HG03460 (cell line): ENCODE results near the gene CTDSPL.

Source experiments
- ATAC-seq: cut with Tn5 transposase; IDR thresholded peaks from one replicate; pipeline ENCODE4 v1.9.1; 2021; ENCODE audit not compliant: unreplicated experiment

CTDSPL gene

GRCh38 chr3:37997791-37998370 is 136.2 kb downstream of the CTDSPL start:
- ATAC-seq = no peak

DNA sequence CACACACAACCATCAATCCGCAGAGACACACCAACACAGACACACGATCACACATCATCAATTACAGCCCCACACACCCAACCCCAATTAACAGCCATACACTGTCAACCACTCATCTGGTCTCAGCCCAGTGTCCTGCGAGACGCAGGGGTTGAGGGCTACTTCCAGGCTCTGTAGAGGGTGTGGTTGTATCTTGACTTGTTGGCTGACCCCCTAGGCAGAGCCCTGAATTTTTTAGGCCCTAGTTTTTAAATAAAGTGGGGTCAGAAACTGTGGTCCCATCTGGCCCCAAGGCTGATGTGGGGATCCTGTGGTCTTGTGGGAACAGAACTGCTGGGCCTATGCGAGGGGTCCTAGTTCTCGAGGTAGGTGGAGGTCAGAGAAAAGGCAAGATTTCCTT is 138.2 kb downstream of the CTDSPL start:
- ATAC-seq = no peak

DNA sequence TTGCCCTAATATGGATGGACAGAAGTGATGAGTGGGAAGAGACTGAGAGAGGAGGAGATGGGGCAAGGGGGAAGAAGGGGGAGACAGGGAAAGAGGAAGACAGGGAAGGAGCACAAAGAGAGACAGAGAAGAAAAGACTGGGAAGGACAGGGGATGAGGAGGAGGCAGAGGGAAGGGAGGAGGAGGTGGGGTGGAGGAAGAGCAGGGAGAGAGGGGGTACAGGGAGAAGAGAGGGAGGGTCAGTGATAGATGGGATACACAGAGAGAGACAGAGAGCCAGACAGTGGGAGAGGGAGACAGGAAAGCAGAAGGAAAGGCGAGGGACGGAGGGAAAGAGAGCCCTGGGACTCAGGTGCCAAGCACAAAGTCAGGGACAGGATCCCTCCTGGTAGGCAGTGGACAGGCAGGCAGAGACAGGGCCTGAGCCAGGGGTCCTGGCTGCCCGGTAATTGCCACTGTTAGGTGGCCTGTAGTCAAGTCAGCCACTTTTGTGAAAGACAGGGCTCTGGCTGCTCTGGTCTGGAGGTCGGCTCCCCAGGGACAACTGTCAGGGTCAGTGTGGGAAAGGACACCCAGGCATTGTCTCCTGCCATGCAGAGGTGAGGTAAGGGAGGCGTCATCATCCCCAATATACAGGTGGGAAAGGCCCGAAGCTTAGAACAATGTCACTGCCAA is 138.7 kb downstream of the CTDSPL start:
- no peak for ATAC-seq

- no peak for ATAC-seq
Observed at GRCh38 chr3:38000965-38001455, 139.3 kb downstream of the CTDSPL start.

- no peak for ATAC-seq
Observed at GRCh38 chr3:38001456-38002081, 139.9 kb downstream of the CTDSPL start.

DNA sequence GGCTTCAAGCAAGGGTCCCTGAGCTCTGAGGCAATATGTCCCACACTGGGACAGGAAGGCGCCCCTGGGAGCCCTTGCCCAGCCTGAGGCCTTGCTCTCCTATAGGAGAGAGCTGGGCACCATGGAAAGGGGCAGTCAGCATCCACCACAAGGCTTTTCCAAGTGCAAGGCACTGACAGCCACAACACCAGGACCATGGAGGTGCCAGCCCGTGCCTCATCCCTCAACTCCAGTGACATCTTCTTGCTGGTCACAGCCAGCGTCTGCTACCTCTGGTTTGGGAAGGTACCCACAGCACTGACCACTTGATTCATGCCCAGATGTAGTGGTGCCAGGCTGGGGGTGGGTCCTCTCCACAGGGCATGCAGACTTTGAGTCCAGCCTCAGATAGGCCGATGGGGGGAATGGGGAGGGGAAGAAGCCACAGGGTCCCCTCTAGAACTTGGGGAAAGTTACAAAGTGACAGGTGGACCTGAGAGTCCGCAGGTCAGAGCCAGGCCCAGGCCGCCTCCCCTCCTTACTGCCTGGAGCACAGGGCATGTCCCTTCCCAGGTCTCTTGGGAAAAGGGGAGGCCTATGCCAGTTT is 140.7 kb downstream of the CTDSPL start:
- no peak for ATAC-seq

- ATAC-seq = no peak
Observed at GRCh38 chr3:38002940-38003339, 141.3 kb downstream of the CTDSPL start.

DNA sequence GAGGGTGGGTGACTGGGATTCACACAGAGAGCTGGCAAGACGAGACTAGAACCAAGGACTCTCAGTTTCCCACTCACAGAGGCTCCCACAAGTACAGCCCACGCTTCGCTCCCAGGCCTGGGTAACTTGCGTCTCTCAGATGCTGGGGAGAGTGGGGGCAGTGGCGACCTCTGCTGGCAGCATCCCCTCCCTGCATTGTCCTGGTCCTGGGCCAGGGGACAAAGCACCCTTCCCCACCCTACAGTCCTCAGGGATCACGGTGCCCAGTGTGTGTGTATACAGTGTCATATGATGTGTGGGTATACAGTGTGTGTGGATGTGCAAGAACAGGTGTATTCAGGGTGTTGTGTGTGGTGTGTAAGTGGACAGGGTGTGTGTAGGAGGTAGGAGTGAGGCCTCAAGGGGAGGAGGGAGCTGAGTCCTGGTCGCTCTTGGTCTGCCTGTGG is 141.7 kb downstream of the CTDSPL start:
- no peak for ATAC-seq

DNA sequence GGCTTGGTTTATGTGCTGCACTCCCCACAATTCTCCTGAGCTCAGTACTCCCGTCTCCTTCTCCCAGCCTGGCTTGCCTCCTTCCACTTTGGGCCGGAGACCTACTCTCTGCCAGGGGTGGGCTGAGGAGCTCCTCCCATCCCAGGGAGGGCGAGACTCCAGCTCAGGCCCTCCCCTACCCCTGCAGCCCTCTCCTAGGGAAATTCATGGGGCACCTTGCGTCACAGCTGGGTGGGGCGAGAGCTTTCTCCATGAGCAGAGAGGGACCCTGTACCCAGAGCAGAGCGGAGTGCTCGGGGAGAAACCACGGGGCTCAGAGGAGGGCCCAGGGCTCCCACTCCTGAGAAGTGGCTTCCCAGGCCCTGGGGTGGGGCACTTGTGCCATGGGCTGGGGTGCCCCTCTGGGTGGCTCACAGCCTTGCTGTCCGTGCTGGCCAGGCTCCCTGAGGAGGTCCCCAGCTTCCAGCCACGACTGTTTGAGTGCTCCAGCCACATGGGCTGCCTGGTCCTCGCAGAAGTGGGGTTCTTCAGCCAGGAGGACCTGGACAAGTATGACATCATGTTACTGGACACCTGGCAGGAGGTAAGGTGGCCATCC is 142.2 kb downstream of the CTDSPL start:
- ATAC-seq = no peak

DNA sequence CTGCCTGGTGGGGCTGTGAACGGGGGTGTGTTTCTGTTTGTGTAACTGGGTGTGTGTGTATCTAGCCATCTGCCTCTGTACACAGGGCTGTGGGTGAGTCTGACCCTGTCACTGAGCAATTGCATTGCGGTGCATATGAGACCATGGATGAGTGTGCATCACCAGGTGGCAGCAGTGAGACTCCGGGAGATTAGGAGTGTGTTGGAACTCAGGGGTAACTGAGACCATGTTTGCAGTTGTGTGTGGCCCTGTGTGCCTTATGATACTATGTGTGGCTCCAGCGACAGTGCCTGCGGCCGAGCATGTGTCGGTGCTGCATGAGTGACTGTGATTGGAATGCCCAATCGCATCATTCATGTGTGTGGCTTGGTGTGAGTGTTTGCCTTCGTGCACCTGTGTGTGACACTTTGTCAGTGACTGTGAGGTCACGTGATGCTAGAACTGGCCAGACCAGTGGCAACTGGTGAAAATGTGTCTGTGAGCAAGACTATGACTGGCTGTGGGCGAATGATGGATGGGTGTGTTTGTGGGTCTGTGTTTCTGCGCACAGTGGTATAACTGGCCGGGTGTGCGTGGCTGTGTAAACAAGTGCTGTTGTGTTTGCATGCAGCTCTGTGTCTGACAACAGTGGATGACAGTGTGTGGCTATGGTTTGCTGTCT is 142.9 kb downstream of the CTDSPL start:
- no peak for ATAC-seq

DNA sequence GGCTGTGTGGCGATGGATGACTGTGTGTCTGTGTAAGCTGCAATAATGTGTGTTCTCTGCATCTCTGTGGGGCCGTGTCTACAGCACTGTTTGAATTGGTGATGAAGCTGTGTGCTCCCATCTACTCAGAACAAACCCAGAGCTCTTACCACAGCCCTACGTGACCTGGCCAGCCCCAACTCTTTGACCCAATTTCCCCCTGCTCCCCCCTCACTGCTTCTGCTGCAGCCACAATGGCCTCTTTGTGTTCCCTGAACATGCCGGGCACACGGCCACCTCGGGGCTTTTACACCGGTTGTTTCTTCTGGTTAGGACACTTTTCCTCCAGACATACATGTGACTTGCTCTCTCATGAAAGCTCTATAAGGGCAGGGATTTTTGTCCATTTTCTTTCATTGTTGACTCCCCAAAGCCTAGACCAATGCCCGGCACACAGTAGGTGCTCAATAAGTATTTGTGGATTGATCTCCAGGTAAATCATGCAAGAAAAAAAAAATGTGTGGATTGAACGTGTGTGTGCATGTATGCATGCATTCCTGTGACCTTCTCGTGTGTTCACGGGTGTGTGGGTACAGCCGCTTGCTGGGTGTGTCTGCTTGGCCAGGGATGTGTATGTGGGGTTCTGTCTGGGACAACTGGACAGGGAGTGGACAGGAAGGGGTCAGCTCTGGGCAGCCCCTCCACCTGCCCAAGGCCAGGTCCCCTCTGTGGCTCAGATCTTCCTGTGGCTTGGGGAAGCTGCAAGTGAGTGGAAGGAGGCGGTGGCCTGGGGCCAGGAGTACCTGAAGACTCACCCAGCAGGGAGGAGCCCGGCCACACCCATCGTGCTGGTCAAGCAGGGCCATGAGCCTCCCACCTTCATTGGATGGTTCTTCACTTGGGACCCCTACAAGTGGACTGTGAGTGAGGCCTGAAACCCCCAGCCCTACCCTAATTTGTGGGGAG is 143.7 kb downstream of the CTDSPL start:
- ATAC-seq = no peak

DNA sequence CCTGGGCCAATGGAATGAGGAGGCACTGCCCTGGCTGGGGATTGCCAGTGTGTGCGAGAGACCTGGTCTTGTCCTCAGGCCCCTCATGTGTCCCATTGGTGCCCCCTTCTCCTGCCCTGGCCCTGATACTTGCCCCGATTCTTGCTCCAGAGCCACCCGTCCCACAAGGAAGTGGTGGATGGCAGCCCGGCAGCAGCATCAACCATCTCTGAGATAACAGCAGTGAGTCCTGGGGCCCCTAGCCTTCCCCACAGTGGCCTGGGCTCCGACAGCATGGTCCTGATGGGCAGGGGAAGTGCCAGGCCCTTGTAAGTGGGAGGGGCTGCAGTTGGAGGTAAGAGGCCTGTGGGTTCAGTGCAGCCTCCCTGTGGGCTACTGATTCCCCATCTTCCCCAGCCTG is 144.4 kb downstream of the CTDSPL start:
- no peak for ATAC-seq

GRCh38 chr3:38006445-38006995 is 144.8 kb downstream of the CTDSPL start:
- no peak for ATAC-seq

DNA sequence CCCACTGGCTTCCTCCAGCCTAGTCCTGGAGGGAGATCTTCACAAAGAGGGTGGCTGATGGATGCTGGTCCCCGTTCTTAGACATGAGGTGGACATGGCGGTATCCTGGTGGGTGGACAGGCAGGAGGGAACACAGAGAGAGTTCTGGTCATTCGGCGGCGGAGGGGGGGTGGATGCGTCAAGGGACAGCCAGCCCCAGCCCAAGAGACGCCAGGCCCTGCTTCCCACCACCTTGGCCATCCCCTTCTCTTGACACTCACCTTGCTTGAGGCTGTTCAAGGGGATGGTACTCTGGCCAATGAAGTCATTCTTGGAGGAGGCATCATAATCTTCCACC is 146.0 kb downstream of the CTDSPL start:
- ATAC-seq = no peak

DNA sequence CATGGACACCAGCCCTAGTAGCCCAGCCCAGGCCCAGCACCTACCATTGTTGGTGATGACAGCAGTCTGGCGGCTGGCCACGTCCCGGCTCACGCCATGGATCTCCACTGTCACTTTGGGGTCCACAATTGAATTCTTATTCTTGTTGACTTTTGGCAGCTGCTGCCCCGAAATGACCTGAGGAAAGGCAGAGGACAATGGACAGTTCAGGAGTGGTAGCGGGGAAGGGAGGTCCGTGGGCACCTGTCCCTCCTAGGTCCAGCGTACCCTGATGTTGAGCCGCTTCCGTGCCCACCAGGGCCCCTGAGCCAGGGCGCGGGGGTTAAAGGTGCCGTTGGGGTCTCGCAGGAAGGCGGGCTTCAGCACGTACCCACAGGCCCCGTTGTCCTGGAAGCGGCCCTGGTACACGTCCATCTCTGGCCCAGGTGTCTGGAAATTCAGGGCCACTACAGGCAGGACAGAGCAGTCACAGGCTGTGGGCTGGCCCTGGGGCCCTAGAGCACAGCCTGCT is 146.6 kb downstream of the CTDSPL start:
- ATAC-seq = no peak

DNA sequence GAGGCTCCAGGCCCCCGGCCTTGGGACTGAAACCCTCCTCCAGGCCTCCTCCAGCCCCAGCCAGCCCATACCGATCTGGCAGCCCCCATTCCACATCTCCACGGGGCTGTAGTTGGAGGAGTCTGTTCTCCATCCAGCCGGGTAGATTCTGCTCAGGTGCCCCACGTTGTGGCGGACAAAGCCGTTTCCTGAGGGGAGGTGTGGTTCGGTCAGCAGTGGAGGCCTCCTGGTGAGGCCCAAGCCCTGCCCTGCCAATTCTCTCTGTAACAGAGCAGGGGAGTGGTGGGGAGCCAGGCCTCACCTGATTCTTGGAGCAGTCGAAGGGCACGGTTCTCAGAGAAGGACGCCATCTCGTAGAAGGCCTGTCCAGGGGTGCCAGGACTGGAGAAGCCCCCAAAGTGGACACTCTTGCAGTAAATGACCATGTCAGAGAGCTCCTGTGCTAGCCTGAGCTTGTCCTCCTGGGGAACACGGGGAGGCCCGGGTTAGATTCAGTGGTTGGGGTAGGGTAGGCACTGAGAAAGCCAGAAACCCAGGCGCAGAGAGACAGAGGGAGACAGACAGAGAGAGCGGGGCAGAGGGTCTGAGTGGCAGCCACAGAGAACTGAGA is 147.4 kb downstream of the CTDSPL start:
- ATAC-seq = no peak

DNA sequence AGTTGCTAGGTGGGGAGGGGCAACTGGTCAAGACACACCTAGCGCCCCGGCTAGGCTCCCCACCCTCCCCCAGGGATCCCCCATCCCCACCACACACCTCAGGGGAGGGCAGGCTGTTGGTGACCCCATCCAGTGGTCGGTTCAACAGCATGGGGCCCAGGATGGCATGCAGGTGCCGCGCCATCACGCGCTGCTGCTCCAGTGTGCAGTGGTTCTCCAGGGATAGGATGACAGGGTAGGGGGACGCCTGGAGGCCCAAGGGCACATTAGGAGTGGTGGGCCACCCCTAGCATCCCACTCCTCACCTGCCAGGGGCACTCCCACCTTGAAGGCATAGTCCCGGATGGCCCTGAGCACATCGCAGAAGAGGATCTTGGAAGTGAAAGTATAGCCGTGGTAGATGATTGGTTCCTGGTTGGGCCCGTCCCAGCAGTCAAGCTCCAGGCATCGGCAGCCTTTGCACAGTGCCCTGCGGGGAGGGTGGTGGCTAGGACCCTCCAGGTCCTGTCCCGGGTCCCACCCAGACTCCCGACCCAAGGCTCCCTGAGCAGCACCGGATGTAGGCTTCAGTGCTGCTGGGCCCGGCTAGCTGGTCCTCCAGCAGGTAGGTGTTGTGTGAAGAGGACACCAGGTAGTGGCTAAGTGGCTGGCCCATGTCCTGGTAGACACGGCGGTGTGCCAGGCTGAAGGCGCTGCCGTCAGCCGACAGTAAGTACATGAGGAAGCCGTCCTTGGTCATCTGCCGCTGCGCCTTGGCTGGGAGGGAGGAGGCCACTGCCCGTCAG is 148.3 kb downstream of the CTDSPL start:
- no peak for ATAC-seq

GRCh38 chr3:38011111-38011510 is 149.4 kb downstream of the CTDSPL start:
- no peak for ATAC-seq
